ENCODE data around the gene ELSPBP1.

The ELSPBP1 gene

GRCh38 chr19:48025480-48025879 is 31.0 kb downstream of the ELSPBP1 start:
- TF ChIP-seq, protein P1, sequence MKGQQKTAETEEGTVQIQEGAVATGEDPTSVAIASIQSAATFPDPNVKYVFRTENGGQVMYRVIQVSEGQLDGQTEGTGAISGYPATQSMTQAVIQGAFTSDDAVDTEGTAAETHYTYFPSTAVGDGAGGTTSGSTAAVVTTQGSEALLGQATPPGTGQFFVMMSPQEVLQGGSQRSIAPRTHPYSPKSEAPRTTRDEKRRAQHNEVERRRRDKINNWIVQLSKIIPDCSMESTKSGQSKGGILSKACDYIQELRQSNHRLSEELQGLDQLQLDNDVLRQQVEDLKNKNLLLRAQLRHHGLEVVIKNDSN (IDR thresholded peaks at IDR 0.05), result no peak

GRCh38 chr19:48029431-48029830 is 35.0 kb downstream of the ELSPBP1 start:
- TF ChIP-seq CREB1 (IDR thresholded peaks at IDR 0.05; ENCODE audit: low read depth) (no peak), RAD21 (IDR thresholded peaks at IDR 0.05; ENCODE audit: low read depth) (no peak), ZBTB7A (IDR thresholded peaks at IDR 0.05; ENCODE audit: low read depth) (no peak), TAF1 (IDR thresholded peaks at IDR 0.05; ENCODE audit: low read depth) (no peak), FOXM1 (IDR thresholded peaks at IDR 0.05; ENCODE audit: borderline replicate concordance, low read depth) (no peak), MAX (IDR thresholded peaks at IDR 0.05) (no peak), CEBPB (IDR thresholded peaks at IDR 0.05) (no peak), TEAD4 (IDR thresholded peaks at IDR 0.05) (no peak), YY1 (IDR thresholded peaks at IDR 0.05; ENCODE audit: low read depth) (no peak)
- TF ChIP-seq, protein P1 (IDR thresholded peaks at IDR 0.05), result no peak
- TF ChIP-seq, protein P2, sequence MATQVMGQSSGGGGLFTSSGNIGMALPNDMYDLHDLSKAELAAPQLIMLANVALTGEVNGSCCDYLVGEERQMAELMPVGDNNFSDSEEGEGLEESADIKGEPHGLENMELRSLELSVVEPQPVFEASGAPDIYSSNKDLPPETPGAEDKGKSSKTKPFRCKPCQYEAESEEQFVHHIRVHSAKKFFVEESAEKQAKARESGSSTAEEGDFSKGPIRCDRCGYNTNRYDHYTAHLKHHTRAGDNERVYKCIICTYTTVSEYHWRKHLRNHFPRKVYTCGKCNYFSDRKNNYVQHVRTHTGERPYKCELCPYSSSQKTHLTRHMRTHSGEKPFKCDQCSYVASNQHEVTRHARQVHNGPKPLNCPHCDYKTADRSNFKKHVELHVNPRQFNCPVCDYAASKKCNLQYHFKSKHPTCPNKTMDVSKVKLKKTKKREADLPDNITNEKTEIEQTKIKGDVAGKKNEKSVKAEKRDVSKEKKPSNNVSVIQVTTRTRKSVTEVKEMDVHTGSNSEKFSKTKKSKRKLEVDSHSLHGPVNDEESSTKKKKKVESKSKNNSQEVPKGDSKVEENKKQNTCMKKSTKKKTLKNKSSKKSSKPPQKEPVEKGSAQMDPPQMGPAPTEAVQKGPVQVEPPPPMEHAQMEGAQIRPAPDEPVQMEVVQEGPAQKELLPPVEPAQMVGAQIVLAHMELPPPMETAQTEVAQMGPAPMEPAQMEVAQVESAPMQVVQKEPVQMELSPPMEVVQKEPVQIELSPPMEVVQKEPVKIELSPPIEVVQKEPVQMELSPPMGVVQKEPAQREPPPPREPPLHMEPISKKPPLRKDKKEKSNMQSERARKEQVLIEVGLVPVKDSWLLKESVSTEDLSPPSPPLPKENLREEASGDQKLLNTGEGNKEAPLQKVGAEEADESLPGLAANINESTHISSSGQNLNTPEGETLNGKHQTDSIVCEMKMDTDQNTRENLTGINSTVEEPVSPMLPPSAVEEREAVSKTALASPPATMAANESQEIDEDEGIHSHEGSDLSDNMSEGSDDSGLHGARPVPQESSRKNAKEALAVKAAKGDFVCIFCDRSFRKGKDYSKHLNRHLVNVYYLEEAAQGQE (IDR thresholded peaks at IDR 0.05; ENCODE audit: low read depth), result no peak

- TF ChIP-seq NFIC (IDR thresholded peaks at IDR 0.05), result no peak
- no peak for TF ChIP-seq CEBPB (IDR thresholded peaks at IDR 0.05)
- TF ChIP-seq, protein P2 (IDR thresholded peaks at IDR 0.05; ENCODE audit: low read depth), result no peak
- no peak for TF ChIP-seq EGR1 (IDR thresholded peaks at IDR 0.05)
- TF ChIP-seq MAX (IDR thresholded peaks at IDR 0.05), result no peak
- no peak for TF ChIP-seq EP300 (IDR thresholded peaks at IDR 0.05; ENCODE audit: borderline replicate concordance)
- no peak for TF ChIP-seq ZBTB7A (IDR thresholded peaks at IDR 0.05; ENCODE audit: low read depth)
- no peak for TF ChIP-seq TEAD4 (IDR thresholded peaks at IDR 0.05)
- TF ChIP-seq YY1 (IDR thresholded peaks at IDR 0.05; ENCODE audit: low read depth), result no peak
- TF ChIP-seq TAF1 (IDR thresholded peaks at IDR 0.05; ENCODE audit: low read depth), result no peak
- no peak for TF ChIP-seq TCF12 (IDR thresholded peaks at IDR 0.05; ENCODE audit: low read depth)
- TF ChIP-seq FOXM1 (IDR thresholded peaks at IDR 0.05; ENCODE audit: borderline replicate concordance, low read depth), result no peak
- TF ChIP-seq, protein P1 (IDR thresholded peaks at IDR 0.05), result no peak
- no peak for TF ChIP-seq CREB1 (IDR thresholded peaks at IDR 0.05; ENCODE audit: low read depth)
- no peak for TF ChIP-seq RAD21 (IDR thresholded peaks at IDR 0.05; ENCODE audit: low read depth)
Observed at GRCh38 chr19:48030073-48030472, 35.6 kb downstream of the ELSPBP1 start.

- TF ChIP-seq RAD21 (IDR thresholded peaks at IDR 0.05; ENCODE audit: low read depth) (no peak), CREB1 (IDR thresholded peaks at IDR 0.05; ENCODE audit: low read depth) (no peak), ZBTB7A (IDR thresholded peaks at IDR 0.05; ENCODE audit: low read depth) (no peak)
Observed at GRCh38 chr19:48033604-48034003, 39.2 kb downstream of the ELSPBP1 start.

GRCh38 chr19:48036765-48037164 is 42.3 kb downstream of the ELSPBP1 start:
- TF ChIP-seq MAX (IDR thresholded peaks at IDR 0.05) (no peak), YY1 (IDR thresholded peaks at IDR 0.05; ENCODE audit: low read depth) (no peak), NFIC (IDR thresholded peaks at IDR 0.05) (no peak), FOXM1 (IDR thresholded peaks at IDR 0.05; ENCODE audit: borderline replicate concordance, low read depth) (no peak), EGR1 (IDR thresholded peaks at IDR 0.05) (no peak)
- TF ChIP-seq, protein P1 (IDR thresholded peaks at IDR 0.05), result no peak
